HG03460 (cell line): ENCODE data around the gene BCL2L13.
"Not testable (repeated sequence)": the region's sequence is repeated elsewhere in the genome, so short reads cannot be mapped to it uniquely, and the experiment has no call there.

ENCODE experiments used
- ATAC-seq: cut with Tn5 transposase; IDR thresholded peaks from one replicate; pipeline ENCODE4 v1.9.1; 2021; ENCODE audit not compliant: unreplicated experiment

Gene BCL2L13

DNA sequence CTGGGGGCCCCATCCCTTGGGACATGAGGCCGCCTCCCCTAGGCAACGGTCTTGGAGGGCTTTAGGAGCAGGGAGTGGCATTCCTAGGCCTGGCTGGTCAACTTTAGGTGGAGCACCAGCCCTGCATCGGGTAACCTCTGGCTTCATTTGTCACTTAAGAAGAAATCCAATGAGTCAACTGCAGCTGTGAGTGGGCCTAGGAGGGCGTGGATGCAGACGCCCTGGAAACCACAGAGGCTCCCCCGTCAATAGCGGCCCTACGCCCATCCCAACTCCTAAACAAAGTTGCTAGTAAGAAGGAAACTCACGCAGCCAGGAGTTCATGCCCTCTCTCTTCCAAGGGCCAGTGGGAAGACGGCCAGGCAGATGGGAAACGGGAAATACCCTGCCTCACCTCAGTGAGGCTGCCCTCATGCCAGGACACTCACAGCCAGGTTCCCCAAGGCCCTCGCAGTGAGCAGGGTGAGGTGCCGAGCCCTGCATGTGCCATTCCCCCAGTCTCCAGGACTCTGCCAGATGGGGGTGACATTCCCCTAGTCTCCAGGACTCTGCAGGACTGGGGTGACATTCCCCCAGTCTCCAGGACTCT lies 114.9 kb downstream of the BCL2L13 start:
- no peak for ATAC-seq

DNA sequence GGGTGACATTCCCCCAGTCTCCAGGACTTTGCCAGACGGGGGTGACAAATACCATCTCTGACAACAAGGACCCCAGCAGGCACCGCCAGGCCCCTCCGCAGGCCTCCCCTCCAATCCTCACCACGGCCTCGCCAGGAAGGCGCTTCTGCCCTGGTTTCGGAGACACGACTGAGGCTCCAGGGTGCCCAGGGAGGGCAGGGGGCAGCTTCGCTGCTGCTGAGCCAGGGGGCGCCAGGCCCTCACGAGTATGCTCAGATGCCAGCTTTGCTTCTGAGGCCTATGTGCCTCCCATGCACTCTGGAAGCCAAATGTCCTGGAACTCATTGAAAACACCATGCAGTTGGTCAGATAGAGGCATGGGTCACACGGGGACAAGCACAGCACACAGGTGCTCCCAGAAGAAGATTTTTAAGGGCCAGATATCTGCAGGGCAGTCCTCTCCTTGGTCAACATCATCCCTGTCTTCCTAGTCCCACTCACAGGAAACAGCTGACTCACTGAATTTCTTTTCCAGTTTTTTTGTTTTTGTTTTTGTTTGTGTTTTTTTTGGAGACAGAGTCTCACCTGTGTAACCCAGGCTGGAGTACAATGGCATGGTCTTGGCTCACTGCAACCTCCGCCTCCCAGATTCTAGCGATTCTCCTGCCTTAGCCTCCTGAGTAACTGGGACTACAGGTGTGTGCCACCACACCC lies 115.8 kb downstream of the BCL2L13 start:
- no peak for ATAC-seq

DNA sequence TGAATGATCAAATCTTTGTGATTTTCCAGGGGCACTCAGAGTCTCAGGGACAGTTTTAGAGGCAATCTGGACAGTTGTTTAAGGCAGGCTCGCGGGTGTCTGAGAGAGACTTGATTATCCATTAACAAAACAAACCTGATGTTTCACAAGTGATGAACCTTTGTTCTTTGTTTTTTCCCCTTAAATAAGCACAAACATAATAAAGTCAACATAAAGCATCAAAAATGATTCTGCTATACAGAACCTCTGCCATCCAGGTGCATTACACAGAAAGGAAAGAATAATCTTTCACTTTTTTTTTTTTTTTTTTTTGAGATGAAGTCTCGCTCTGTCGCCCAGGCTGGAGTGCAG lies 122.6 kb downstream of the BCL2L13 start:
- no peak for ATAC-seq

DNA sequence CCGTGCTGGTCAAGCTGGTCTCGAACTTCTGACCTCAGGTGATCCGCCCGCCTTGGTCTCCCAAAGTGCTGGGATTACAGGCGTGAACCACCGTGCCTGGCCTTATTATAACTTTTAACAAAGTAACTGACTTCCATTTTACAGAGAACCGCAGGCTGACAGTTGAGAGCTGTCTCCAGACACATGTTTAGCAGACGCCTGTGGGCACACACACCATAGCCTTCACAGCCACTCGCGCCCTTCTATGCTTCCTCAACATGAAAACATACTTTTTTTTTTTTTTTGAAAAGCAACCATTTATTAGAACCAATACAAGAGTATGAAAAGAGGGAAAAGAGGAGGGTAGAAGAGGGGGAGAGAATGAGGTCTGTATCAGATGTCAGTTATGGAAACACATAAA lies 124.9 kb downstream of the BCL2L13 start:
- not testable (repeated sequence) for ATAC-seq

DNA sequence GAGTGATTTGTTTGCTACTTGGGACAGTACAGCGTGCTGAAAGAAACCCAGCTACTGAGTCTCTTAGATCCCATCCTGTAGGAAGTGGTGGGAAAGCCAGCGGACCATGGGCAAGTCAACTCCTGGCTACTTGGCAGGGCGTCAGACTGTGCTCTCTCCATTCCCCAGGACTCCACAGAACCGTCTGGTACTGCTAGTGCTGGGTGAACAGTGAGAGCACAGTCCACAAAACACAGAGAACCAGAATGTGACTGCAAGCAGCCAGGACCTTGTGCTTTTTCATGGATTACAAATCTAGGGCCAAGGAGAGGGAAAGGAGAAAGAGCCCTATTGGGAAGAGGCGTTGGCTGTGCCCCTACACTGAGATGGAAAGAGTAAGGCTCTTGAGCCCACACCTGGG lies 125.5 kb downstream of the BCL2L13 start:
- no peak for ATAC-seq

DNA sequence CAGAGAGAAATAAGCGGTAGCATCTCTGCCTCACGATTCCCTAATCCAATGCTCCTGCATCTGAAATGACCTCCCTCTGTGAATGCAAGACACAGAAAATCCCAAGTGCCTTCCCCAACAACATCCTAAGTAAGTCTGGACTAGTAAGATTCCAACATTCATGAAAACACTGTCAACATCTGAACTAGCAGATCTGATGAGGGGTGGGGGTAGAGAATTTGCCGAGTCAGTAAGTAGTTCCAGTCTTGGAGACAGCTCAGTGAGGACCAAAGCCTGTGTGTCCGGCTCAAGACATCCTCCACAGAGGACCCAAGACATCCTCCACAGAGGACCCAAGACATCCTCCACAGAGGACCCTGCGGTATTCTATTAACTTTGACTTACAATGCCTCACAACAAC lies 126.3 kb downstream of the BCL2L13 start:
- not testable (repeated sequence) for ATAC-seq

DNA sequence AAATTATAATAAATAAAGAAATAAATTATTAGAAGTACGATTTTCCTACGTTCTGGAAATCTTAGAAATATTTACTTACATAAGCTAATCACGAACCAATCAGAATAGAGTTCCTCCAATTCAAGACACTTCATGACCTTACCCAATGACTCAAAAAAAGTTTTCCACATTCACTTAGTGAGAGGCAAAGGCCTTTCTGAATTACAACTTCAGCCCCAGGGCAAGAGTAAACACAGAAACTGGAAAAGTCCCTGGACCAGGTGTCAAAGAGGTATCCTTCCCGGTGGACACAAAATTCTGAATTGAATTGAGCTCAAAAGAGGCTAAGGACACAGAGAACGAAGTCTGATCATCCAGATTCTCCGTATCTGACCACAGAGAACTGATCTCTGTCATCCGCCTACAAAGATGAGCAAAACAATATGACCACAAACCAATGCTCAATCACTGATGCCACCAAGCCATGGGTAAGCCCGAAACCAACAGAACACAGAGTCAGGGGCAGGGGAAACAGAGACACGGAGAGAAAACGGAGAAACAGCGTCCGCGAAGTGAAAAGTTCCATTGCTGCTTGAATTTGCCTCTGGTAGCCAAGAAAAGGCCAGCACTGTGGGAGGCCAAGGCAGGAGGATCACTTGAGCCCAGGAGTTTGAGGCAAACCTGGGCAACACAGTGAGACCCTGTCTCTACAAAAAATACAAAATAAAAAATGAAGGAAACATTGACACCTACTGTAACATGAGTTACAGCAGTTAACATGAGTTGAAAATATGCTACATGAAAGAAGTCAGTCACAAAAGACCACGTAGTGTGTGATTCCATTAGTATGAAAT lies 128.9 kb downstream of the BCL2L13 start:
- peak; percentile 69 for ATAC-seq

DNA sequence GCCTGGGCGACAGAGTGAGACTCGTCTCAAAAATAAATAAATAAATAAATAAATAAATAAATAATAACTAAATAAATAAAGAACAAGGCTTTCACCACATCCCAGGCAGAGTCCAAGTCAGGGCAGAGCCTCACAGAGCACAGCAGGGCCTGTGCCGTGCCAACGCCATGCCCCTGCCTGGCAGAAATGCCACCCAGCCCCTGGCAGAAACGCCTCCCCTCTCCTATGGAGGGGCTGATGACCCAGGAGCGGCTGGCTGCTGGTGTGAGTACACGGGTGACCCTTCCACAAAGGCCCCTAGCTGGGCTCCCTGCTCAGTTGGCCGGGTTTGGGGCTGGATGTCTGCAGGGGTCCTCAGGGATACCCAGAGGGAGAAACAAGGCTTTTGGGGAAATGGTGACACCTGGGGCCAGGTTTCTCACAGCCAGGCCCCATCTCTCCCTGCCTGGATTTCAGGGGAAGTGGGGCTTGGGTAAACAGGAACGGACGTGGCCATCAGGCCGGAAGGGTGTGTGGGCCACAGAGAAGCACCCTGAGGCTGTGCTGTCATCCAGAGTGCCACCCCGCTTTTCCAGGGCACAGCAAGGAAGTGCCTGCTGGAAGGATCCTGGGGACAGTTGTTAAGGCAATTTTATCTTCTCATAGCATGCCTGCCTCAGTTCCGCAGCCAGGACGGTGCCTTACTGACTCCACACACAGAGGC lies 130.6 kb downstream of the BCL2L13 start:
- ATAC-seq = no peak

DNA sequence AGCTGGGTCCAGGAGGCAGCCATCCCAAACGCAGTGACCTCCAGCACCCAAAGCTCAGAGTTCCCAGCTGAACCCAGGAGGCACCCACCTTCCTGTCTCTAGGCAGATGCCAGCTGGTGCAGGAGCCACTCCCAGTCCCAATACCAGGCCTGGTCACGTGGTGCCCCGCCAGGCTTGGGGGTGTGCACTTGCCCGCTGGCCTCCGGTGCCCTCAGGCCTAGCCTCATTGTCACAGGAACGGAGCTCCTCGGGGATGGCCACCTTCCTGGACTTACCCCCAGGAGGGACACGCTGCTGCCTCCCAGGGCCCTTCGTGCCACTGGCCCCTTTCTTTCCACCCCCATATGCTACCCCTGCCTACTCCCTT lies 131.1 kb downstream of the BCL2L13 start:
- no peak for ATAC-seq

DNA sequence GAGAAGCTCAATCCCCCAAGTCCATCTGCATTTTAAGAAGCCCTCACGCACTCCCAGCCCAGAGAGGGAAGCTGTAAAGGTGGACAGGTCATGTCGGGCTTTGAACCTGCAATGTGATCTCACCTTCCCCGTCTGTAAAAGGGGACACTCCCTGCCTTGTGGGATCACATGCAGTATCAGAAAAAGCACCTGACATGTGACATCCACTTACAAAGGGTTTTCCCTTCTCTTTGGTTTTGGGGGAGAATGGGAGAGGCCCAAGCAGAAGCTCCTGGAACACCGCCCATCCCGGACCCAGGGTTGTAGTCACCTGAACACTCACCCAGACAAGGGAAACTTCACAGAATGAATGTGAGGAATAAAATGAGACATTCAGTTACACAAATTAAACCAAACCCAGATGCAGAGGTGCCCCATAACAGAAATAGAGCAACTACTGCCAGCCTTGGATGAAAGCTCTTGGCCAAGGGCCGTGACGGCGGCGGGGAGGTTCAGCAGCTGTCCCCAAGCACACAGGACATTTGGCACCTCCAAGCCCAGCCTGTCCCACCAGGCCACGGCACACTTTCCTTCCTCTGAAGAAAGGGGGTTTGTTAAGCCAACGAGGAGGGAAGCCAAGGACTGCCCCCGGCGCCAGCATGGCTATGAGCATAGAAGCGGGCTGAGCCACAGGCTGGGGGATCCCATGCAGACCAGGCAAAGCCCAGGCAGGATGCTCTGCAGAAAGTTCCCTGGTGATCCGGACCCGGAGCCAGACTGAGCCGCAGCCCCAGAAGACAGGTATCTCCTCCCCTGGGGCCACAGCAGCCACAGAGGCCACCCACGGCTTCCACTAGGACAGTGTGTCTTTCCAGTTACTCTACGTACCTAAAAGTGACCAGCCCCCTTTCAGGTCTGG lies 131.9 kb downstream of the BCL2L13 start:
- no peak for ATAC-seq

DNA sequence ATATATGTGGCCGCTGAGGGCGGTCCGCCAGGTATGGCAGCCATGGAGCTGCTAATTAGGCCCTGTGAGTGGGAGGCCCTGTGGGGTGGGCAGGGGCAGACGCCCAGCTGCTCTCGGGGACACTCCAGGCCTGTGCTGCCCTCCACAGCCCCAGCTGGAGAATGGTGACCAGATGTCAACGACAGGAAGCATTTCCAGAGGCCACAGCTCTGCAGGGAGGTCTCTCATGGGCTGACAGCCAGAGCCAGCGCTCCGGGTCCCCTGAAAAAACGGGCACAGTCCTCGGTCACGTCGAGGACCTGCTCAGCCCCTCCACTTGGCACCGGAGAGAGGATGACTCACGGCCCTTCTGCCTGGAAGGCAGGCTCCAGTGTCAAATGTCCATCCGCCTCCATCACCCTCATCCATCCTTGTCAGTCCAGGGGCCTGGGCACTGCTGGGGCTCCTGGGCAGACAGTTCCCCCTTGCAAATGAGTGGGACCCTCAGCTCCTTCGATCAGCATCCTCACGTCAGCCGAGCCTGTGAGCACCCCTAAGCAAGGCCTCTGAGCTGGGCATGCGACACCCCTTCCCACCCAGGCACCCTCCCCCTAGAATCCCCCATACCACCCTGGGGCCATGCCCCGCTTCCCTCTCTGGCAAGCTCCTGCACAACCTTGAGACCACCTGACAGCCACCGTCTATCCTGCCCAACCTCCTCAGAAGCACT lies 133.8 kb downstream of the BCL2L13 start:
- ATAC-seq = no peak

DNA sequence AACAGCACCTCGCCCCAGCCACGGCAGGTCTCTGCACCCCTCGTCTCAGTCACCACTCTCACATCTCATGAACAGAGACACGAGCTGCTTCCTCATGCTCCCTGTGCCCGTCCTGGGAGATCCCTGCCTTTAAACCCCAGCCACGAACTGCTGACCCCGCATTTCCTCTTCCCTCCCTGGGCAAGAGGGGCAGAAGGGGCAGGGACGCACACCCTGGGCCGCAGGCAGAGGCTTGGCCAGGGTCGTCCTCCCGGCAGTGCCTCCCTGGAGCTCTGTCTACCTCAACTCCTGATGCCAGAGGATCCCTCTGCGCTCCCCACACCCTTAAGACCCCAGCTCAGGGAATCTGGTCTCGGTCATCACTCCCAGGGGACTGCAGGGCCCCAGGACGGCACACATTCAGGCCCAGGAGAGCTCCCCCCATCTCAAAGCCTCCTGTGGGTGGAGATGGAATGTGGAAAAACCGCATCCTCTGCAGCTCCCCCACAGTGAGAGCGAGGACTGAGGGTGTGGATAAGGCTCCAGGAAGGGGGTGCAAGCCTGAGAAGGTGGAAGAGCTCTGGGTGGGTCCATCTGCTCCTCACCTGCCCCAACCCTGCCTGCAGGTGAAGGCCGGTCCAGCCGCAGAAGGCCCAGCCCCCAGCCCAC lies 134.5 kb downstream of the BCL2L13 start:
- no peak for ATAC-seq

DNA sequence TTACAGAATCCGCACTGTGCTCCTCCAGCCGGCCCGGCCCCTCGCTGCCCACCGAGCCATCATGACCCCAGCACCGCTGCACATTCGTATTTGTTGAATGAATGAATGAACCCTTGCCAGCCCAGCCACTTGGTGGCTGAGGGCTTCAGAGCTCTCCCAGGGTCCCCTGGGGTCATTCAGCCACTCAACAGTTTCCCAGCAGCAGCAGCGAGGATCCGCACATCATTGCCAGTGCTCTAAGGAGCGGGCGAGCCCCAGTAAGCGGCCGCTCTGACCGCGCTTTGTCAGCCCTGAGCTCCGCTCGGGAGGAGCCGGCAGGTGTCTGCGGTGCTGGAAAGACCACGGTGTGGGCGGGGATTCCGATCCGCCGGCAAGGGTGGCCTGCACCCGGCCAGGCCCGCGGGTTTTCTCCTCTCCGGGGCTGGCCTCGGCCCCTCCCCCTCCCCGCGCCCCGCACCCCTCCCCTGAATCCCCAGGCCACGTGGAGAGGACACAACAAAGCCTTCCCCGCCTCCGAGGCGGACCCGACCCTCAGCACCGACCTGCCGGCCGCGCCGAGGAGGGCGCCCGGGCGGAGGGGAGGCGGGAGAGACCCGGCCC lies 135.1 kb downstream of the BCL2L13 start:
- no peak for ATAC-seq

DNA sequence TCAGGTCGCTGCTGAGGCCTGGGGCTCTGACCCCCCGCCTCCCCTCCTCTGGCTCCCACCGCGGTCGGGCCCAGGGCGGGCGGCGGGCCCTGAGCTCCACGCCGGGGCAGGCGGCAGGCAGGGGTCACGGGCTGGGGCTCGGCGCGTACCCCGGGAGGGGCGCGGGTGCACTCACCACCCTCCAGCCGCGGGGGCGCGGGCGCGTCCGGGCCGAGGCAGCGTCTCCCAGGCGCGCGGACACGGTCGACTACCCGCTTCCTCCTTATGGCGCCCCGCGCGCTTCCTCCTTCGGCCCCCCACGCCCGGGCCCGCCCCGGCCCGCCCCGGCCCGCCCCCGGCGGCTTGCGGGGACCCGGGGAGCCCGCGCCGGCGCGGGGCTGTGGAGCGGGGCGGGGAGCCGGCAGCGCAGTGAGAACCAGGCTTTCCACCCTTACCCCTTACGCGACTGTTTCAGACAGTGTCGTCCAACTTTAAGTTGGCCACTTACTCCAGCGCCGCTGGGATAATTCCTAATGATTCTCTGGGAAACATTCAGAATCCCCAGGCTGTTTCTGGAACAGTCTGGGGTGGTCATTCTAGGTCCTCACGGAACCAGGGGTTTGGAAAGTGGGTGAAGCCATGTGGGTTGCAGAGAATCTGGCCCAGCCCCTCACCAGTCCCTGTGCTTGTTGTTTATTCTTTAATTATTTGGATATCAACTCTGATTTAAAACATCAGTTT lies 135.8 kb downstream of the BCL2L13 start, which contains the start of gene BID:
Gene BID (minus strand): TSS at position 264 of the 720 bp plus-strand sequence. CDS start 24,353 bp downstream, outside the sequence.
- no peak for ATAC-seq

DNA sequence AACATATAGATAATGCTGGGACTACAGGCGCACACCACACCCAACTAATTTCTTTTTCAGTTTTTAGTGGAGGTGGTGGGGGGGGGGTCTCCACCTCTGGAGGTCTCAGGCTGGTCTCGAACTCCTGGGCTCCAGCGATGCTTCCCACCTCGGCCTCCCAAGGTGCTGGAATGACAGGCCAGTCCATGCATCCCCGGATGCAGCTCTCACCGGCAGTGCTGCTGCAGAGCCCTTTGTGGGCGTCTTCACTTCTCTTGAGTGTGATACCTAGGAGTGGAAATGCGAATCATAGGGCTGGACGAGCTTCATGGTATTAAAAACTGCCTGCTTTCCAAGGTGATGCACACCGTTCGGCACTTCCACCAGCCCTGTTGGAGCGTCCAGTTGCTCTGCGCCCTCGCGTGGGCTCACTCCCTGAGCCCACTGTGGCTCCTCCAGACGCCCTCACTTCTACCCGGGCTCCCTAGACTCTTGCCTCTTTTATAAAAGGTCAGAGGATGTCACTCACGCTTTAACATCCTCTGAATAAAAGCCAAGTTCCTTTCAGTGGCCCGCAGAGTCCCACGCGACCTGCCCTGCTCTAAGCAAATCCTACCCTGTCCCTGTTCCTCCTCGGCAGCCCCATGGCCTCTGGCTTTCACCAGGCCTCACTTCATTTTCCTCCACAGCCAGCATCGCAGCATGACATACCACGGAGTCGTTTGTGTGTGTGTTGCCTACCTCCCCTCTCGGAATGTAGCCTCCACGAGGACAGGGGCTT lies 136.5 kb downstream of the BCL2L13 start:
- no peak for ATAC-seq

DNA sequence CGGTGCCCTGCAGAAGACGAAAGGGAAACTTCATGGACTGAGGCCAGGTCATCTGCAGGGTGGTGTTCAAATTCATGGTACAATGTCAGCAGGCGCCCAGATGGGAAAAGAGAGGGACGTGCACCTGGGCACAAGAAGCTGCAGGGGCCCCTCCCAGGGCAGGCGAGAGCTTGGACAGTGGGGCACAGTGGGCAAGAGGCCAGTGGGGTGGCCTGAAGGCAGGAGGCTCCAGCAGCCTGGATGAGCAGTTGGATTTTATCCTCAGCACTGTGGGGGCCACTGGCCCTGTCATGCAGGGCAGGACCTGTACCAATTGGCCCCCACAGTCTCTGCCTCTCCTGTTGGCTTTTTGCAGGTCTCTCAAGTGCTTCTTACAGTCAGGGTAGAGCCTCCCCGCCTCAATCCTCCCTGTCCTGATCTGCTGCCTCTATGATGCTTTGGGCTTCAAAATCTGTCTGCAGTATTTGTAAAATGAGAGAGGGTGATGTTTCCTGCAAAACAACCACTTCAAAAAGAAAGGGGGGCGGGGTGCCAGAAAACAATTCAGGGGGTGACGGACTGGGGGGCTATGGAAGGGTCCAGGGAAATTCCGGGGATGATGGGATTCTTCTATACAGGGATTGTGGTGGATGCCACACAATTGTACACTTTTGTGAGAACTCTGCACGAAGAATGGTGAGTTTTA lies 137.4 kb downstream of the BCL2L13 start:
- ATAC-seq = no peak
